B cell (primary cell): ENCODE results near the gene TWNK. TPM values are rescaled to one million over a fixed set of nuclear protein-coding genes. Genes with fewer than 3 reads are reported as not detected.

ENCODE experiments used
- ATAC-seq: fragments of 200-7000 bp; cut with Tn5 transposase; one replicate; pipeline ENCODE4 v1.10.0; 2021; ENCODE audit warnings: low read depth, mild to moderate bottlenecking, moderate number of reproducible peaks, moderate library complexity
- CTCF ChIA-PET: fragments of 350-600 bp; sonication (Branson Sonifier 250); formaldehyde crosslinking; loops from one replicate; lab custom pipeline; 2021; ENCODE audit warnings: antibody characterized with exemption, inconsistent platforms; lab: Charles Lee
- POLR2A ChIA-PET: fragments of 350-600 bp; sonication (Branson Sonifier 250); formaldehyde crosslinking; loops from one replicate; lab custom pipeline; 2021; ENCODE audit warnings: antibody characterized with exemption; lab: Charles Lee
- DNase-seq: peaks from one replicate; pipeline ENCODE4 v3.0.0; 2013
- H2AFZ ChIP-seq: 2 replicates; pipeline ENCODE4 v1.6.1; 2012; ENCODE audit warnings: mild to moderate bottlenecking, low read depth, low read length; ENCODE audit not compliant: insufficient read depth, poor library complexity, severe bottlenecking
- H3K27ac ChIP-seq, 2 donors: 1 replicate in 1 of 2; 2 replicates in 1 of 2; pipeline ENCODE4 v1.5.1; 2012 to 2013; ENCODE audit warnings: low read length in 2 of 2, mild to moderate bottlenecking in 2 of 2, moderate library complexity in 1 of 2
- H3K27me3 ChIP-seq, 4 experiments: fragments of 200-600 bp in 1 of 4; sonication (generic) in 1 of 4; replicated peaks in 1 of 4; 1 replicate in 2 of 4; 2 replicates in 2 of 4; pipeline versions ENCODE4 v1.6.1 to v1.7.0; 2013 to 2016; ENCODE audit warnings: low read length in 3 of 4, mild to moderate bottlenecking in 2 of 4, mixed read lengths in 1 of 4, moderate library complexity in 1 of 4; ENCODE audit not compliant: insufficient read depth in 4 of 4, control insufficient read depth in 3 of 4; ENCODE audit errors: control extremely low read depth in 1 of 4
- H3K36me3 ChIP-seq, 2 experiments: replicated peaks in 1 of 2; 1 replicate in 1 of 2; 2 replicates in 1 of 2; pipeline versions ENCODE4 v1.6.1 to v1.7.1; 2013; ENCODE audit warnings: low read length in 1 of 2; ENCODE audit not compliant: insufficient read depth in 2 of 2, control insufficient read depth in 1 of 2; ENCODE audit errors: control extremely low read depth in 1 of 2, extremely low read depth in 1 of 2
- H3K4me1 ChIP-seq, 2 donors: fragments of 200-600 bp in 1 of 2; sonication (generic) in 1 of 2; 1 replicate in 1 of 2; 2 replicates in 1 of 2; pipeline versions ENCODE4 v1.5.1 to v1.6.1; 2013 to 2017; ENCODE audit warnings: low read length in 2 of 2; ENCODE audit not compliant: control insufficient read depth in 2 of 2, insufficient read depth in 2 of 2
- H3K4me2 ChIP-seq: replicated peaks from 2 replicates; pipeline ENCODE3; 2012; ENCODE audit warnings: mild to moderate bottlenecking, low read depth, low read length; ENCODE audit not compliant: poor library complexity, severe bottlenecking
- H3K4me3 ChIP-seq, 5 experiments: fragments of 200-600 bp in 1 of 5; sonication (generic) in 1 of 5; 1 replicate in 3 of 5; 2 replicates in 2 of 5; pipeline versions ENCODE4 v1.5.1 to v1.7.0; 2011 to 2016; ENCODE audit warnings: low read length in 4 of 5, mild to moderate bottlenecking in 4 of 5, low read depth in 2 of 5, control low read depth in 1 of 5, moderate library complexity in 1 of 5; ENCODE audit not compliant: insufficient read depth in 1 of 5; ENCODE audit errors: control extremely low read depth in 1 of 5, extremely low read depth in 1 of 5
- H3K79me2 ChIP-seq: fragments of 200-600 bp; sonication (generic); one replicate; pipeline ENCODE4 v1.6.0; 2016; ENCODE audit warnings: low read length; ENCODE audit not compliant: control insufficient read depth, insufficient read depth
- H3K9ac ChIP-seq: fragments of 200-600 bp; sonication (generic); 2 replicates; pipeline ENCODE4 v1.6.1; 2017; ENCODE audit warnings: mild to moderate bottlenecking, low read length, moderate library complexity
- H3K9me3 ChIP-seq, 3 donors: one replicate each; pipeline versions ENCODE4 v1.6.1 to v1.7.1; 2013; ENCODE audit warnings: low read length in 2 of 3; ENCODE audit not compliant: control insufficient read depth in 2 of 3, insufficient read depth in 1 of 3; ENCODE audit errors: control extremely low read depth in 1 of 3
- H4K20me1 ChIP-seq: 2 replicates; pipeline ENCODE4 v1.6.0; 2012; ENCODE audit warnings: mild to moderate bottlenecking, low read length; ENCODE audit not compliant: insufficient read depth, control insufficient read depth, poor library complexity, severe bottlenecking
- H3K27ac Mint-ChIP-seq: one replicate; pipeline ENCODE4 v1.8.0; 2021; ENCODE audit warnings: mixed read lengths
- H3K27me3 Mint-ChIP-seq: one replicate; pipeline ENCODE4 v1.8.0; 2021; ENCODE audit warnings: mixed read lengths
- H3K4me1 Mint-ChIP-seq: one replicate; pipeline ENCODE4 v1.8.0; 2021; ENCODE audit warnings: mixed read lengths
- H3K4me3 Mint-ChIP-seq: one replicate; pipeline ENCODE4 v1.8.0; 2021; ENCODE audit warnings: mixed read lengths
- H3K9me3 Mint-ChIP-seq: one replicate; pipeline ENCODE4 v1.8.0; 2022; ENCODE audit warnings: mixed read lengths; ENCODE audit not compliant: insufficient read depth
- CTCF ChIP-seq: fragments of 200-600 bp; IDR thresholded peaks from one replicate; pipeline ENCODE4 v1.8.0; 2022; ENCODE audit warnings: antibody characterized with exemption, mild to moderate bottlenecking
- EZH2 ChIP-seq: IDR thresholded peaks from 2 replicates; pipeline ENCODE4 v1.6.1; 2012; ENCODE audit warnings: borderline replicate concordance, low read depth, mild to moderate bottlenecking, moderate library complexity, low read length; ENCODE audit not compliant: insufficient read depth, poor library complexity, severe bottlenecking
- WGBS: methylation state at CpG from one replicate; pipeline ENCODE4 v1.1.5; 2013; ENCODE audit warnings: missing lambda C conversion rate; ENCODE audit not compliant: insufficient coverage; 5-methylcytosine and 5-hydroxymethylcytosine counted together
- intact Hi-C: fragments of 100-400 bp; cut with micrococcal nuclease; formaldehyde crosslinking; loops from one replicate; pipeline ENCODE4 v1.10.0; 2022
- polyA plus RNA-seq: library from polyadenylated mRNA; depleted of rRNA; stranded (reverse); fragments of >200 nt; gene quantifications from 2 replicates; pipeline ENCODE4 v1.2.3, GENCODE V29; 2012
- total RNA-seq, 2 donors: library from RNA; stranded (reverse); fragments of 120-200 nt in 1 of 2; gene quantifications; 1 replicate in 1 of 2; 2 replicates in 1 of 2; pipeline versions ENCODE4 v1.2.3 to v1.2.4, GENCODE V29; 2013 to 2022

The TWNK gene
- total and polyA plus RNA-seq, 2 donors (not counting 1 experiment from before 2014, with no cell fraction given): 7.2 to 11.8 TPM

DNA sequence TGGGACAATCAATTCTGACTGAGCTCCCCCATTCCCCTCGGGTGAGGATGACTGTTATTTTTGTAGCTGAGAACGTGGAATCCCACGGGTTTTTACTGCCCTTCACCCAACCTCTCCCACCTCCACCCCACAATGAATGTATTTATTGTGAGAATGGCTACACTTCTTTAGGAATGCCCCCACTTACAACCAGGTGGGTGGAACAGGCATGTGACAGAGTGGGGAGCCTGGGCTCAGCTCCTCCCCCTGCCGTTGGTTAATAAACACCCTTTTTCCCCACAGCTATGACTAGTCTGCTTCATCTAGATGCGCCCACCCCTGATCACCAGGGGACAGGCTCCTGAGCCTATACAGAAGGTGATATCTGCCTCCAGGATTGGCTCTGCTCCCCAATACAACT is 2.0 kb upstream of the TWNK start:
- ChIA-PET POLR2A (no interaction called here), CTCF (interaction anchor here (1.0 to 5.1 kb wide), 6 partner anchors 12 to 55 kb away, joined by 3 to 49 read pairs (median 3); partner anchors contain the start of gene SEMA4G)
- no peak overlapping the region for H3K4me2 ChIP-seq
- H3K9me3 ChIP-seq: no peaks in the 10 kb centered on the region
- H3K27me3 ChIP-seq: no peaks in the 10 kb centered on the region
- H3K79me2 ChIP-seq: peaks cover 44% of the 10 kb centered on the region
- no peak overlapping the region for H3K27ac Mint-ChIP-seq
- H3K27ac ChIP-seq: no peak overlapping the region
- intact Hi-C loops: no loop called here
- H3K27me3 Mint-ChIP-seq: no peaks in the 10 kb centered on the region
- ATAC-seq (no peak), DNase-seq (no peak)
- TF ChIP-seq CTCF (no peak), EZH2 (no peak)
- H3K4me1 ChIP-seq: peaks cover 18 to 28% of the 10 kb centered on the region in 2 donors
- H3K4me3 Mint-ChIP-seq: peak overlapping the region; percentile 13
- WGBS: 73% methylated on average over 2 of the region's 5 CpGs
- no peaks in the 10 kb centered on the region for H3K9me3 Mint-ChIP-seq
- H3K9ac ChIP-seq: no peak overlapping the region
- H4K20me1 ChIP-seq: peaks cover 22% of the 10 kb centered on the region
- peaks cover 0 to 36% of the 10 kb centered on the region in 2 experiments for H3K36me3 ChIP-seq
- no peak overlapping the region for H3K4me3 ChIP-seq
- no peak overlapping the region for H2AFZ ChIP-seq
- peaks cover 32% of the 10 kb centered on the region for H3K4me1 Mint-ChIP-seq

DNA sequence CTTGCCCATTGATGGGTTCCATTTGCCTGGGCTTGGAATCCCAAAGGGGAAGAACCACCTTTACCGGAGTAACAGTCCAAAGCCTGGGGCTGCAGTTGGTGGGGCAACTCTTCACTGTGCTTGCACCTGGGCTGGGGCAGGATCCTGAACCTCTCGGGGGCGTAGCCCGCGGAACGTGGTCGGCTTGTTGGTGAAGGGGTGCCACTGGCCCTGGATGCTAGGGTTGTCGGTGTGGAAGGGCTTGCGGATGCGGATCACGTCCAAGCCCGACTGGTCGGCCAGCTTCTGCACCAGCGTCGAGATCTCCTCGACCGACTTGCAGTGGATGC is 756 bp upstream of the TWNK start:
- no peak for DNase-seq
- H3K27ac ChIP-seq: no peak overlapping the region

More for the DNA sequence above, 756 bp upstream of the TWNK start:
- CTCF ChIA-PET: interaction anchor here (1.2 to 5.6 kb wide), 5 partner anchors 11 to 81 kb away, joined by 3 to 49 read pairs (median 5); partner anchors contain the start of gene SEMA4G
- ATAC-seq: no peak
- Mint-ChIP-seq H3K27me3 (no peaks in the 10 kb centered on the region), H3K4me1 (peaks cover 36% of the 10 kb centered on the region), H3K4me3 (peak overlapping the region; percentile 97), H3K9me3 (no peaks in the 10 kb centered on the region), H3K27ac (no peak overlapping the region)
- peaks cover 22% of the 10 kb centered on the region for H4K20me1 ChIP-seq
- no peaks in the 10 kb centered on the region for H3K27me3 ChIP-seq
- H2AFZ ChIP-seq: peak overlapping the region; percentile 98
- peak overlapping the region; percentile 82 for H3K4me2 ChIP-seq
- no peaks in the 10 kb centered on the region for H3K9me3 ChIP-seq
- POLR2A ChIA-PET: interaction anchor here (2.4 kb wide), 1 partner anchor 11 kb away, joined by 15 read pairs; no protein-coding TSS in a partner anchor
- peaks cover 0 to 37% of the 10 kb centered on the region in 2 experiments for H3K36me3 ChIP-seq
- H3K4me3 ChIP-seq: peak overlapping the region; percentile 68 to 95 (median 94)
- WGBS: 37% methylated on average over 17 of the region's 17 CpGs
- H3K9ac ChIP-seq: peak overlapping the region; percentile 77
- intact Hi-C loops: loop anchor here (2.0 kb wide), 2 partner anchors 16 to 700 kb away; partner anchors contain the start of gene BLOC1S2
- TF ChIP-seq EZH2 (no peak), CTCF (no peak)
- H3K79me2 ChIP-seq: peaks cover 47% of the 10 kb centered on the region
- H3K4me1 ChIP-seq: peaks cover 18 to 28% of the 10 kb centered on the region in 2 donors
